Stimulated activated CD8-positive, alpha-beta memory T cell treated with anti-CD3 and anti-CD28 coated beads, Interleukin-4, amount 100 ng/mL, for 24 hours (primary cell): ENCODE results near the gene BABAM2.
A peak's percentile ranks its signal among the peaks of the same experiment; 100 is the strongest.

Source experiments
- DNase-seq: peaks from one replicate; pipeline ENCODE4 v3.0.0-alpha.2; 2020; ENCODE audit warnings: low read depth

The BABAM2 gene

DNA sequence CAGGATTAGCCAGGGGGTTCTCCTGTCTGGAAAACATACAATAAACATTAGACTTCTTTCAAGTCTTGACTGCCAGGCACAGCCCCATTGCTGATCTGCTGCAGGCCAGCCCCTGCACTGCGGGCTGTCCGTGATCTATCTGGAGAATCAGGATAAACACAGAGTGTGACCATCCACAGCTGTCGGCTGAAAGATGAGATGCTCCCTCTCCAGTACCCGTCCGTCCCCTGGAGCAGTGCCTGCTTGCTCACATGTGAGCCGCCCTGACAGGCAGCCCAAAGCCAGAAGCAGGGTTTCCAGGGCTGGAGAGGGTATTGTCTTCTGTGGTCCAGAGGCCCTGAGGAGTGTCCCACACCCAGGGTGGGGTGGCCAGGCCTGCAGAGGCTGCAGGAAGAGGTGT lies 456.1 kb downstream of the BABAM2 start:
- no peak for DNase-seq

DNA sequence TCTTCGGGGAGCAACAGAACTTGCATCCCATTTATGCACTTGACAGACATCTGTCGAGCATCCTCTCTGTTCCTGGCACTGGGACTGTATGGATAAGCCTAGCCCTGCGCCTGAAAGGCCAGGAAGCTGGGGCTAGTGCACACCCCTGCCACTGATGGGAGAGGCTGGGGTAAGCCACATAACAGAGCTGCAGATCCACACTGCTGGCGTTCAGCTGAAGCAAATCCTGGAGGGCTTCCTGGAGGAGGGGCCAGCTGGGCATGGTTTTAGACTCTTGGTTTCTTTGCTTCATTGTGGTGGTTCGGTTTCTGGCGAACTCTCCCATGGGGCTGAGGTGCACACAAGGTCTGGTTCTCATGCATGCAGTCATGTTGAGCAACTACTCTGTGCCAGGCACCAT lies 456.7 kb downstream of the BABAM2 start:
- DNase-seq, result no peak

DNA sequence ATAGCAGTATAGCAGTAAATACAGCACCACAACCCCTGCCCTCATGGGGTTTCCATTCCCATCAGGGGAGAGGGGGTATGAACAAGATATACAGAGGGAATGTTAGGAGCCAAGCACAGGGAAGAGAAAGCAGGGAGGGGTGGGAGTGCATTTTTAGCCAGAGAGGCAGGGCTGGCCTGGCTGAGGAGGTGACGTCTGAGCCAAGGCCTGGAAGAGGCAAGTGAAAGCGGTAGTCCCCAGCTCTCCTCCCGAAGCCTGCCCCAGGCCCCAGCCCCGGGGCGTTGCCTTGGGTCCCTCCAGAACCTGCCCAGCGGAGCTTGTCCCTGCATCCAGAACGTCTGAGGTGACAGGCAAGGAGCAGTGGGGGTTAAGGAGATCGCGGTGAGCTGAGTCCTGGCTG lies 457.1 kb downstream of the BABAM2 start:
- no peak for DNase-seq

DNA sequence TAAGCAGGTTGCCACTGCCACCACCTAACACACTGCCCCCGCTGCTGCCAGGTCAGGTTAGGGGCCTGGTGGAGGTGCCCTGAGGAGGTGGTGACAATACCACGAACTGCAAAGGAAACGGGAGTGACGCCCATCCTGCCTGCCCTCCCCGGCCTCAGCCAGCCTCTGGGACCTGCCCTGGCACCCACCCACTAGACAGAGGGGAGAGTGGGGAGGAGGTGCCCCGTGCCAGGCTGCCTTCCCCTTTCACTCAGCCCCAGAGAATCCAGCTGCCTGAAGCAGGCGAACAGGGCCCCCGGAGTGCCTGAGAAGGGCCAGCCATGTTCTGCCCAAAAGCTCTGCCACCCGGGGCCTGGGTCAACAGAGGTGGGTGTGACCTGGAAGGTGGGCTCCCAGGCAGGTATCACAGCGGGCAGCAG lies 457.6 kb downstream of the BABAM2 start:
- peak; percentile 40 for DNase-seq

DNA sequence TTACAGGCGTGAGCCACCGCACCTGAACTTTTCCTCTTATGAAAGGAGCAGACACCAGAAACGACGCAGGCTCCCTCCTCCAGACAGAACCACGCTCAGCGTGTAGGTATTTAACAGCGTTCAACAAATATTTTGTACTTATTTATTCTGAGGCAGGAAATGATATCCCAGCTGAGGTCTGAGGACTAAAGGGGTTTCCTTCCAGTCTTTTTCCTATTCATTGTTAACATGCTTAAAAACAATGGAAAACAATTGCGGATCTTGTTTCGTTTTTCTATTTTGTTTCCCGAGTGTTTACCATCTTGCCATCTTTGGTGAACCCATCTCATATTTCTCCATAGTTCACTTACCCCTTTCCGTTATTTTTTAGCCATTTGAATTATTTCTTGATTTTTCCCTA lies 458.4 kb downstream of the BABAM2 start:
- no peak for DNase-seq

DNA sequence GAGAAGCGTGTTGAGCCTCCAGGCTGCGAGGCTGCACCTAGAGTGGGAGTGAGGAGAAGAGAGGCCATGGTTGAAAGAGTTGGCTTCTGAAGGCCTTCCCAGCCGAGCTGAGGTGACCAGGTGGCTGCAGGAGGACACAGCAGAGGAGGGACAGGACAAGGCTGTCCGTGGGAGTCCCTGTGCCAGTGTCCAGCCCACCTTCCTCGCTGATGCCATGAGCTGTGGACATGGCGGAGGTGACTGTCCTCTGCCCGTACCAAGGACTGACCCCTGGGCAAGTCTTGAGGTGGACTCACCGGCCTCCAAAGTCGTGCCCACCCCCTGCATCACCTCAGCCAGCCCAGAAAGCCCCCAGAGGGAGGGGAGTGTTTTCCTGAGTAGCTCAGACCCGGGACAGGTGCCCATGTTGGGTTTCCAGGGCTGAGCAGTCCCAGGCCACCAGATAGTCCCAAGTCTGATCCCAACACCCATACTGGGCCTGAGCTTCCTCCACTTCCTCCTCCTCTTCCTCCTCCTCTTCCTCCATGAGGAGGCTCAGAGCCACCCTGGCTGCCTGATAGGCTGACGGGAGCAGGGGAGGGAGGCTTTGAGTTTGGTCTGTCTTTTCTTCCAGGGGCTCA lies 459.1 kb downstream of the BABAM2 start:
- no peak for DNase-seq

DNA sequence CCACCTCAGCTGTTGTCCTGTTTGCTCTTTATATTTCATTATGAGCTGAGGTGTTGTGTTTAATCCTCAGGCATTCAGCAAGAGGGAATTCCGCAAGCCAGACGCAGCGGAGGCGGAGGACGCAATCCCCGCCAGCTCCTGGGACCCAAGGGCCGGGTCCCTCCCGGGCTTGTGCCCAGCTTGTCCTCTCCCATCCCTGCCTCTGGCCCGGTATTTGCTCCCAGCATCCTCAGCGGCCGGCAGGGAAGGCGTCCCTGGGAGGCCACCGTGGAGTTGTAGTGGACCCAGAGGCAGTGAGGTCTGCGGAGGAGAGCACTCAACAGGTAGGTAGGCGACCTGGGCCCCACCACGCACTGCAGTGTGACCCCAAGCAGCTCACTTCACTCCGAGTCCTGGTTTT lies 459.7 kb downstream of the BABAM2 start:
- DNase-seq, result no peak

DNA sequence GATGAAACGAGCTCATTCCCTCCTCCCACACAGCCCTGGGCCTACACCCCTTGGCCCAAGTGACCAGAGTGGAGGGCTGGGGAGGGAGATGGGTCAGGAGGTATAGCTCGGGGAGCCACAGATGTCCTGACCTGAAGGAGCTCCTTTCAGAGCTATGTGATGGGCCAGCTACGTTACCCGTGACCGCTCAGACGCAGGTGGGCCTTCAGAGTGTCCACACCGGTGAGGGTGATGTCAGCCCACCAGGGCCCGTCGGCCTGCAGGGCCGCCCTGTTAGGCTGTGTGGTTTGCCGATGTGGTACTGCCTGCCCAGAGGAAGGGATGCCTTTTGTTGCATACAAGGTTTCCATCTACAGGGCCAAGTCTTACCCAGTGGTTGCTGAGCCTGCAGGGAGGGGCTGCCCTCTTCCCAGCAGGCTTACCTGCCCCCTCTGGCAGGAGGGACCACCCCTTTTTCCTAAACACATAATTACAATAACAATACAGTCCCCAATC lies 460.3 kb downstream of the BABAM2 start:
- no peak for DNase-seq

DNA sequence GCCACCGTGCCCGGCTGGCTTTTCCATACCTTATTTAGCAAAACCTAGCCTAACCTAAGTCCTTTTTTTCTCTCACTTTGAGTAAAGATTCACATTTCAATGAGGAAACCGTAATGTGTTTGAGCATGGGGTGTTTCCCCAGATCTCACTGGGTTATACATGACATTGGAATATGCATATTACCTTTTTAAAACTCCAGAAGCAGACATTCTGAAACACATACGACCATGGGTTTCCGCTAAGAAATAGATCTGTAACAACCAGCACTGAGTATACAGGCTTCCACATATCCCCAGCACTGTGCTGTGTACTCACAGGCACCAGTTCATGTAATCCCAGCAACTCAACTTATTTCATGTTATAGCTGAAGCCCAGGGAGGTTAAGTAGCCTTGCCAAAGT lies 461.1 kb downstream of the BABAM2 start:
- no peak for DNase-seq

DNA sequence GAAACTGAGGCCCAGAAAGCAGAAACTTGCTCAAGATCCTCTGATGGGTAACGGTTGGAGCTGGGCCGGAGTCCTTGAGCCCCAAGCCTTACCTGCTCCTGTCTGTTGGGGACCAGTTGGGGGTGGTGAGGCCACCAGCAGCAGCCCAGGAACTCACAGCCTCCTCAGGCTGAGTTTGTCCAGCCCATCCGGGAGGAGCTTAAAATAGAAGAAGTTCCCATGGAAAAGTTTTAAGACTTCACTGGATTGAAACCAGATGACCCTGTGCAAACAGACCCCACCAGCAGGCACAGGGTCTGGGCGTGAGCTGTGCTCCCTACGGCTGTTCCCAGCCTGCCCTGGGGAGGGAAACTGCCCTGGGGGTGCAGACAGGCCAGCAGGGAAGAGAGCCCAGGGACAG lies 461.6 kb downstream of the BABAM2 start:
- no peak for DNase-seq

DNA sequence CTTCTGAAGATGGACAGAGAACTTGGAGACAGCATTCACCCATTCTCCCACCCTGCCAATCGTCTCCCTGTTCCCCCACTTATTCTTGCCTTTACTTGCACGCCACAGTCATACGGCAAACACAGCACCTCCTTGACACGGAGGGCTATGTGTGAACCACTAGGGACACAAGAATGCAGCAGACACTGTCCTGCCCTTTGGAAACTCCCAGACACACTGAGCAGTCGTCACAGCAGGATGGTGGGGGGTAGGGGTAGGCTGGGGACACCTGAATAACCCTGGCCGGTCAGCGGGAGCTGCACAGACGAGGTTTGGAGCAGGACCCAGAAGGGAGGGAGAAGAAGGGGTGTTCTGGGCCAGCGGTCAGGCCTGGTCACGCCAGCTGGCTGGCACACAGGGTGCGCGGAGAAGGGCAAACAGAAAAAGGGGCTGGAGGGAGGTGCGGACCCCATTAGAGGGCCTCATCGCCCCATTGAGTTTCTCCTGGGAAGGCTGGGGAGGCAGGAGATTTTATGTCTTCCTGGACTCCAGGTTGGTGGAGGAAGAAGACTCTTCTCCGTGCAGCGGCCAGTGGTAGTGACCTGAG lies 462.2 kb downstream of the BABAM2 start:
- no peak for DNase-seq

DNA sequence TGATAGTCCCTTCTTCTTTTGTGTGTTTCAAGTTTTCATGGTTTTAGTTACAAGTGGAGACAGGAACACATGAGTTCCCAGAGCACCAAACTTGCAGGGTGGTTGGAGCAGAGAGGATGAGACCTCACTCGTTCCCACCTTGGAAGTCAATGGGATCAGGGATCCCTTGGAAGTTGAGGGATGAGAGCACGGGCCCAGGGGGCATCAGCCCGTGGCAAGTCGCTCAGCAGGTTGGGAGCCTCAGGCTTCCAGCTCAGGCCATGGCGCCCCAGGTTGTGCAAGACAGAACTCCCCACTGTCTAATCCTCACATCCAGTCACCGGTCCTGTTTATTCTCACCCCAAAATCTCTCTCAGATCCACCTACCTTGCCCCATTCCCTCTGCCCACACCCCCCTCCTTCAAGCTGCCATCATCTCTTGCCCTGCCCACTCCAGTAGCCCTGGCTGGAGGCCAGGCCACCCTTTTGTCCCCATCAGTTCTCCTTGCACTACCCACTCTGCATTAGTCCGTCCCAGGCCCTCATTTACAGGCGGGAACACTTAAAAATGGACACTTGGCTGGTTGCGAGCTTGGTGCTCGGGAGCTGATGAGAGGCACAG lies 464.5 kb downstream of the BABAM2 start:
- no peak for DNase-seq

DNA sequence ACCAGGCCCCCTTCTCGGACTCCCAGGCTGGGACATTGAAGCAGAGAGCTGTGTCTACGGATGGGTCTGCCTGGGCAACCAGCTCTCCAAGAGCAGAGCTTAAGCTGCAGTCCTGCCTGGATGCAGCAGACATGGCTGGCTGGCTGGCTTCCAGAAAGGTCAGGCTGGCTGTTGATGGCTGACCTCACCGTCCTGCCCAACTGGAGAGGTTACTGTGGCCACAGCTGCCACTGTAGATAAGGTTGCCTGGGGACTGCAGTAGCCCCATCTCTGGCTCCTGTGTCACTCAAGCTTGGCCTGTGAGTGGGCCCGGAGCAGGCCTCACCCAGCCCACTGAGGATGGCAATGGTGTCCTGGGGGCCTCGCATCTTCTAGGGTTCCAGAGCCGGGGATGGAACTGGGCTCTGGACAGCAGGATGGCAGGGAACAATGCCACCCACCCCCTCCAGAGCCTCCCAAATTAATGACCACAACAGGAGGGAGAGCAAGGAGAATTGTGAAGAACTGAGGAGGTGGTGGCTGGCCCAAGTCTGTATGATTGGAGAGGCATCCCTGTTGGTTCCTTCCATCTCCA lies 465.1 kb downstream of the BABAM2 start:
- no peak for DNase-seq

DNA sequence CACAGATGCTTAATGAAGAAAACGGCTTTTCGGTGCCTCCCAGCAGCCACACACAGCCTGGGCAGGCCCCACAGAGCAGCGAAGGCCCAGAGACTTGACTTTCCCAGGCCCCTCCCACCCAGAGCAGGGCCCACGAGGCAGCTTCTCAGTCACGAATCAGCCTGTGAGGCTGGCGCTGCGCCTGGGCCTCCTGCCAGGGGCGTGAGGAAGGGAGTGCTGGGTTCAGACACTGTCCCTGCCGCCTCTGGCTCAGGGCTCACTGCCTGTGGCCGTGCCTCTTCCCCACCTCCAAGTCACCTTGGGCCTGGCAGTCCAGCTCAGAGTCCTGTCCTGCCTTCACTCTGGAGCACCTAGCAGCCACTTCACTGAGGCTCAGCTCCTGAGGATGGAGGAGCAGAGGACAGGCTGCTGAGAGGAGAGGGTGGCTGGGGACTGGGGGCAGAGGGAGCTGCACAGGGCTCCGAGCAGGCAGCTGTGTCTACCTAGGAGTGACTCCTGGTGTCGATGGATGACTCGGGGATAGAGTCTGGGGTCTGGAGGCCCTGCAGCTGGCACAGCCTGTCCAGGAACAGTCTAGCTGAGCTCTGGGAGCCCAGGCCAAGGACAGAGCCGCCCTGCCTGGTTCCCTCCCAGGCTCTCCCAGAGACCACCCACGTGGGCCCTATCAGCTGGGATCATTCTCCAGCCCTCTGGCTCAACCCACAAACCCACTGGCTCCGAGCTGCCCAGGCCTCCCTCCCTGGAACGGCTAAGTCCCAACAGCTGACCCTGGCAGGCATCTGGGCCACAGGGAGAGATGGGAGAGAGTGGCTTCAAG lies 465.8 kb downstream of the BABAM2 start:
- no peak for DNase-seq

DNA sequence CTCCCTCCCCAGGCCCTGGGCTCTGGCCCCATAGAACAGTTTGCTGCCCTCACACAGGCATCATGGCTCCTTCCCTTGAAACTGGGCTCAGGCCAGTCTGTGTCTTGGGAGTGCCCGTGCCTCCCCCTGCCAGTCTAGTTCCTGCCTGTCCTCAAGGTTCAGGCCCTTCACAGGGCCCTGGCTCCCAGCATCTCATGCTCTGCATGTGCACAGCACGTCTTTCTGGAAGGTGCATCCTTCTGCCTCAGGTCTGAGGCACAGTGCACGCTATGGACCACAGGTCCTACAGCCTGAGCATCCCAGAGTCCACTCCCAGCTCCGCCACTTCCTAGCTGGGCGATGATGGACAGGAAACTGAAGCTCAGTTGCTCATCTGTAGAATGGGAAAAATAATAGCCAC lies 466.5 kb downstream of the BABAM2 start:
- DNase-seq, result no peak

DNA sequence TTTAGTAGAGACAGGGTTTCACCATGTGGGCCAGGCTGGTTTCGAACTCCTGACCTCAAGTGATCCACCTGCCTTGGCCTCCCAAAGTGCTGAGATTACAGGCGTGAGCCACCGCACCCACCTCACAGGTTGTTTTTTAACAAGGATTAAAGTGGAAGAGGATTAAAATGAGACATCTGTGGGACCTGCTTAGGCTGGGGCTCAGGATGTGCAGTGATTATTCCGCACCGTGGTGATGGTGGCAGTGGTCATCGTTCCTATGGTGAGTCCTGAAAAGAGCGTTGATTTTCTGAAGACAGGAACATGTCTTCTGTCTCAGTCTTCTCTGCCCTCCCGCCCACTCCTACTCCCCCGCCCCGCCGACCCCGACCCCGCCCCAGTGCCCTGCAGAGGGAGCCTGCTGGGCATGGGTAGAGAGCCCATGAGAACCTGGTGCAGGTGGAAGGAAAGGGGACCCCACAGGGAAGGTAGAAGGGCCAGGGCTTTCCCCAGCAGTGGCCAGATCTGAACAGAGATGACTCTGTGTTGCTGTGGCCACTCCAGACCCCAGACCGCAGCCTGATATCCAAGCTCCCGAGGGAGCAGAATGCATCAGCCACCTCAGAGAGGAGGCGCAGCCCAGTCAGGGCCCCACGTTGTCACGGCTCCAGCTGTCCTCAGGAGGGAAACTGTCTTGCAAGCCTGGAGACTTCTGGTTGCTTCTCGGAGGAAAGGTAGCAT lies 467.6 kb downstream of the BABAM2 start:
- no peak for DNase-seq

DNA sequence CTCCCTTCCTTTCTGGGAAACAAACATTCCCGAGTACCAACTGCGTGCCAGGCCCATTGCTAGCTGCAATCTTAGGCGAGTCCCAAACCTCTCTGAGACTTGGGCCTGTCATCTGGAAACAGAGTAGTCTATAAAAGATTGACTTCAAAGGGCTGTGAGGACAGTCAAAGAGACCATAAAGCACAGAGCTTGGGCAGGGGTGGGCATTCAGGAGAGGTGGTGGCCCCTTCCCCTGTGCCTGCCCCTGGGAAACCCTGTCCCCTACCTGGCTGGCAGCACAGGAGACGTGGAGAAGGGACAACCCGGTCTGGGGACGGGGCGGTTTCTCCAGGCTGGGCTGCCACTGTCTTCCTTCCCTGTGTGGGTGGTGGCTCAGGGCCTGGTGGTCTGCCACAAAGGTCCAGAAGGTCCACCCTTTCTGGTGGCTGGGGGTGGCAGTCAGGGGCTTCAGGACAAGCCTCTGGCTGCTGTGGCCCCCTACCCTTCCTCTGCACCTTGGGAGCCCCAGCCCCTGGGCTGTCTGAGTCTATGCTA lies 468.2 kb downstream of the BABAM2 start:
- DNase-seq, result no peak

DNA sequence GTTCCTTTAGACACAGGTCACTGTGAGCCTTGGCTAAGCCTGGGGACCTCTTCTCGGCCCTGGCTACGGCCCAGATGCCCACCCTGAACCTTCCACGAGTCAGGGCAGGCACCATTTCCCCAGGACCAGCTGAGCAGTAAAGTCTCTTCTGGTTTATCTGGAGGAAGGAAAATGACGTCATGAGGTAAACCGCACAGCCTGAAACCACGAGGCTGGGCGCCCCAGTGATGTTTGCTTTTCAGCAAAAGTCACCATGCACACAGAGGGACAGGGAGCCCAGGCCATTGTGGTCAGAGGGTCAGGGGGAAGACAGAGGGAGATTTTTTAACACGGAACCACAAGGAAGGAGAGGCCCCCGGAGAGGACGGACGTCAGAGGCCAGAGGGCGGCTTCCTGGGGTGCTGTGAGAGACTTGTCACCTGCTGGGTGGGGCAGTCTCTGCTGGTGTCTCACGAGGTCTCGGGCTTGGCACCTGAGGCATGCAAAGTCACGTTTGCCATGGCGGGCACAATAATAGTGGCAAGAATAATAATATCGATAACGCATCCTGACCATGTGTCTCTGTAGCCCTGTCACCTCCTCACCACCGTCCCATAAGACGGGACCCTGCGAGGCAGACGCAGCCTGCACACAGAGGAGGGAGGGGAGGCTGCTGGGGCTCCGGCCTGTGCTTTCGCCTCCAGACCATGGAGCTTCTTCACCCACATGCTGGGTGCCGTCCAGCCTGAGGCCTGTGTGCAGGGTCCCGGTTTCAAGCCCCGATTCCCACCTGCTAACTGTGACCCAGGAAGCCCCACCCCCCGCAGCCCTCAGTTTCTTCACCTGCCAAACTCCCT lies 468.9 kb downstream of the BABAM2 start:
- DNase-seq, result peak; percentile 68

DNA sequence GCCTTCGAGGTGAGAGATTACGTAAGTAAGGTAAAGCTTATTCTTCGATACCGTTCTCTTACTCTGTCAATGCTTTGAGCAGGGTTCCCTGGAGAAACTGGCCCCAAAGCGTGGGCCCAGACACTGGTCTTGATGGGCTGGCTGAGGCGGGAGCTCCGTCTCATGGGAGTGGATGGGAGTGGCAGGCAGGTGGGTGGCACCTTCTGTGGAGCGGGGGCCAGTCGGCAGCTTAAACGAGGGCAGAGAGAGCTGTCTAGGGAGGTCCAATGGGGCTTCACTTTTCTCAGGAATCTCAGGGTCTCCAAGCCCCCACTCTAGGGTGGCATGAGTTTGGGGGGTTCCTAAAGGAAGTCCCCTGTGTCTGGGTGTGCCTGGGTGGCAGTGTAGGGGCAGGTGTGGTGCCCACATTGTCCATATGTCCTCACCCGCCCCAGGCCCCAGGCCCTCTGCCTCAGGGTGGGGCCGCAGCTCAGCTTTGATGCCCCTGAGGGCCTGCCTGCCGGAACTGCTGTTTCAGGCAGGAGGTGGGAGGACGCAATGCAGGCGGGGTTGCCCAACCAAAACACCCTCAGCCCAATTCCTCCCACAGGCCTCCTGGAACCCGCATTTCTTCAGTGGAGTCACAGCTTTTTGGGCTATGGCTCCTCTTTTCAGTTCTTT lies 469.7 kb downstream of the BABAM2 start:
- no peak for DNase-seq

DNA sequence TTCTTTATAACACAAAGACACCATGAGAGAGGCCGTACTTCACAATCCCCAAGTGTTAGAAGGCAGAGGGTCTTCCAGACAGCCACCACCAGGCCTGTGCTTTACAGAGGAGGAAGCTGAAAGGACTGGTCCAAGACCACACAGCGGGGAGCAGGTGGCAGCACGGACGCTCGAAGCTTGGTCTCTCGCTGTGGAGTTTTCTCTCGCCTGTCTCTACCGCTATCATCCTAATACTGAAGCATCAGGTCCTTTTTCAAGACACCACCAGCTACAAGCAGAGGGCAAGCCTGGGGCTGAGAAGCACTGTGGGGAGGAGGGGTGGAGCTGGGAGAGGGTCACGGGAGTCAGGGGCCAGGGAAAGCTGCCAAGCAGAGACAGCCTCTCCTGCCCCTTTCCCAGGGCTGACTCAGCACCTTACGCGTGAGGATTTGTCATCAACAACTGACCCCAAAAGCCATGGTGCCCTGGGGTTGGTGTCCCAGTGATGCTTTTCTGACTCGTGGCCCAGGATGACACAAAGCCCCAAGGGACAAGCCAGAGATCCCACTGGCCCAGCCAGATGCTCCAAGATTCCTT lies 470.3 kb downstream of the BABAM2 start:
- DNase-seq, result no peak
